GM23248 (cell line): ENCODE measurements around the gene PTS.

ENCODE experiments used
- EZH2 ChIP-seq: fragments of 200-600 bp; sonication (generic); IDR thresholded peaks from 2 replicates; pipeline ENCODE4 v1.6.1; 2018; ENCODE audit warnings: antibody characterized with exemption, mild to moderate bottlenecking; ENCODE audit not compliant: insufficient read depth, poor library complexity, severe bottlenecking
- EZH2phosphoT487 ChIP-seq: fragments of 200-600 bp; sonication (generic); IDR thresholded peaks from 2 replicates; pipeline ENCODE4 v1.6.1; 2018; ENCODE audit warnings: antibody characterized with exemption, moderate library complexity, mild to moderate bottlenecking, low read depth; ENCODE audit not compliant: insufficient read depth

DNA sequence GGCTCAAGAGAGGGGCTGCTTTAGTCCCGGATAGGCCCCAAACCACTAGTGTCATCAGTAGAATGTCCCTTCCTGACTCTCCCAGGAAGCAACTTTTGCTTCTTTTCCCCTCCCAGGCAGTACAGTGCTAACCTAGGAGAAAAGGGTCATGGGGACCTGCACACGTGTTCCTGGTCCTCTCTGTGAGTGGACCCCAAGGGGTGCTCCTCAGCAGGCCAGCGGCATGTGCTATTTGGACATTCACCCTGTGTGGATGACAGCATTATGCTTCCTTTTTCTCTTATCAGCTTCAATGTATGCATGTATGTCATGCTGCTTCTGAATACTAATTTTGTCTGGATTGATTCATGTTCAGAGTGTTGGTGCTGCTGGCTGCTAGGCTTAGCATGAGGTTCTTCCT is 52.6 kb downstream of the PTS start:
- no peak for TF ChIP-seq EZH2phosphoT487
- no peak for TF ChIP-seq EZH2
